Endometrial microvascular endothelial cells (primary cell): ENCODE results near the gene CD72. TPM values are rescaled to one million over a fixed set of nuclear protein-coding genes. Genes with fewer than 3 reads are reported as not detected.
"Not testable (repeated sequence)": the region's sequence is repeated elsewhere in the genome, so short reads cannot be mapped to it uniquely, and the experiment has no call there.

ENCODE experiments used
- in situ Hi-C: cut with HindIII; loops from 2 replicates; pipeline ENCODE4 v1.10.0; 2017; ENCODE audit warnings: low sequenced_read_pairs, low pct_unique_long_range_greater_than_20kb; ENCODE audit errors: inconsistent ontology term
- total RNA-seq: library from RNA; depleted of rRNA; stranded (reverse); fragments of >200 nt; gene quantifications from one replicate; pipeline ENCODE4 v1.2.3, GENCODE V29; 2015; ENCODE audit errors: inconsistent ontology term

The CD72 gene
- total RNA-seq, 1 donor from 2014 or later: not detected

DNA sequence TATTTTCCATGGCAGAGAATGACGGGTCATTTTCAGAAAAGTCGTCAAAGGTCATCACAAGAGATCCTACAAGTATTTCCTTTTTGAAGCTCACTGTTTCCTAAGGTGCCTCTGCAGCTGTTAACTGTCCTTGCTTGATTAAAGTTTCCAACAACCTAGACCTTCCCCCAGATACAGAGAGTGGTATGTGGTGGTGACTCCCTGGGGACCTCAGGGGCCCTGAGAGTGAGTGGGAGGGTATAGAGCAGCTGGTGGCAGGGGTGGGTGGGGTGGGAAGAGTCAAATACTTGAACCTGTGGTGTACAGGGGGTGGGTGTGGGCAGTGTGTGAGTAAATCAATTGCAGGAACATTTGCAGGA, 1.6 kb upstream of the CD72 start:
- in situ Hi-C loops: no loop called here

GRCh38 chr9:35618854-35619799, 914 bp upstream of the CD72 start:
- in situ Hi-C loops: no loop called here

GRCh38 chr9:35617548-35617947, 665 bp downstream of the CD72 start:
- in situ Hi-C loops: no loop called here

GRCh38 chr9:35616681-35617459, 1.3 kb downstream of the CD72 start:
- in situ Hi-C loops: no loop called here

DNA sequence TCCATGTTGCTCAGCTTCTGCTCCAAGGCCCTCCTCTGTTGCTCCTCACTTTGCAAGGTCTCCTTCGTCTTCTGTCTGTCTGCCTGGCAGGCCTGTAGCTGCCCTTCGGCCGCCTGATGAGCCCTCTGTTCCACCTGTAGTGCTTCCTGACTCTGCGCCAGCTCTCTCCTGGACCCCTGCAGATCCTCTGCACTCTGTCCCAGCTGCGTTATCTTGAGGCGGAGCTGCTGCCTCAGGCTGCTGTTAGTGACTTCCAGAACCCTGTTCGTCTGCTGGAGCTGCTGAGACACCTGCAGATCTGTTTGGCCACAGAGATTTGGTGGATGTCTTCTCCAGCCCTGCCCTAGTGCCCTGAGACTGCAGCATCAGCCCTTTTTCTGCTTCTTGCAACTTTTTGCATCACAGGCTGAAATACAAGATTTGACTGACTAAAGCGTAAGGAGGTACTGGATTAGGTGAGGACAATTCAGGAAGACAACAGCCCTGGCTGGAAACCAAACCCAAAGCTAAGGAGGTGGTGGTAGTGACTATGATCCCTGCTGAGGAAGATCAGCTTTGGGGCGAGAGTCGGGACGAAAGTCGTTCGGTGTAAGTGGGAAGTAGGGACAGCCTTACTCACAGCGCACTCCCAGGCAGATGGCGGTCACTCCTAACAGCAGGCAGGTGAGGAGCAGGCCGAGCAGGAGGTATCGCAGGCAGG, 2.1 kb downstream of the CD72 start:
- in situ Hi-C loops: no loop called here

GRCh38 chr9:35612843-35613242, 5.4 kb downstream of the CD72 start:
- in situ Hi-C loops: no loop called here

DNA sequence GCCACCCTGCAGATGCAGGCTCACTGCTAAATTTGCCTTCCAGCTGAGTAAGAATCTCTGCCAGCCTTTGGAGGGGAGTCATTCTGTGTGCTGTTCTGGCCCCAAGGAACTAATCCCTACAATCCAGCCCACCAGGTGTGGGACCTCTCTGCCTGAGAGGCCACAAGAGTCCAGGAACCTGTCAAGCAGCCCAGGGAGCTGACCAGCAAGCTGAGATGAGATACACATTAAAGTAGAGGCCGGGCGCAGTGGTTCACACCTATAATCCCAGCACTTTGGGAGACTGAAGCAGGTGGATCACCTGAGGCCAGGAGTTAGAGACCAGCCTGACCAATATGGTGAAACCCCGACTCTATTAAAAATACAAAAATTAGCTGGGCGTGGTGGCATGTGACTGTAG, 6.1 kb downstream of the CD72 start:
- in situ Hi-C loops: not testable (repeated sequence)

- in situ Hi-C loops: no loop called here
Measured at GRCh38 chr9:35611230-35611797, 6.9 kb downstream of the CD72 start.

DNA sequence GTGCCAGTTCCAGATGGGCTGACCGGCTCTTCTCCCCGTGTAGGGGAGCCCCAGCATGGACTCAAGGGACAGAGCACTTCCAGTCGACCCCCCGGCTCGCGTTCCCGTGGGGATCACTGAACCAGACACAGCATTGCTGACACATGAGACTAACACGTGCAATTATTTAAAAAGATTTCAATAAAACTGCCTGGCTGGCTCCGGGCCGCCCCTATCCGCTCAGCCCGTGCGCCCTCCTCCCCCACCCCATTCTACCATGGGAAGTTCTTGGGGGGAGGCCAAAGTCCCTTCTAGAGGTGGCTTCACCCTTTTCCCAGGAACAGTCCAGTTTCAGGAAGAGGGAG, 8.4 kb downstream of the CD72 start:
- in situ Hi-C loops: no loop called here

GRCh38 chr9:35609001-35609819, 9.0 kb downstream of the CD72 start:
- in situ Hi-C loops: no loop called here

DNA sequence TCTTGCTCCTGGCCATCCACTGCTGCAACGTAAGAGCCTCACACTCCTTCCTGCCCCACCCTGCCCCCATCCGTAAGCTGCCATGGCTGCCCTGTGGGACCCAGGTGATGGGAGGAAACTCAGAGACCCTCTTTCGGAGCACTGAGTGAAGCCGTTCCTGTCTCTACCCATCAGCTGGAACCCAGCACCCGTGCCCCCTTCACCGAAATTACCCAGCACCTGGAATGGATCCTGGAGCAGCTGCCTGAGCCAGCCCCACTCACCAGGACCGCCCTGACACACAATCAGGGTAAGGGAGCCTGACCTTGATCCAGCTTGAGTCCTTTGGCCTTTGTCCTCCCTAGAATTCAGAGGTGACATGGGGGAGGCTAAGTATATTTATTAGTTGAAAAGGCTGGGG, 10.0 kb downstream of the CD72 start:
- in situ Hi-C loops: no loop called here

DNA sequence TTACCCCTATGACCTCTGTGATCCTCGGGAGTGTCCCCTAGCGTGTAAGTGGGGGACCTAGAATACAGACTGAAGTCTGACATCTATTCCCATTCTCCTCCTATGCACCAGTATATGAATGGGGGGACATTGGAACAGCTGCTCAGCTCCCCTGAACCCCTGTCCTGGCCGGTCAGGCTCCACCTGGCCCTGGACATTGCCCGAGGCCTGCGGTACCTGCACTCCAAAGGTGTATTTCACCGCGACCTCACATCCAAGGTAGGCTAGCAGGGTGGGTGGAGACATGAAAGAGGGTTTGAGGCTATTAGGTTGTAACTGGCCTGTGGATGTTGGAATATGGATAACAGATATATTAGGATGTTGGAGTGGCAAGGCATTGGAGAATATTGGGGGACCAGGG, 11.5 kb downstream of the CD72 start:
- in situ Hi-C loops: no loop called here

GRCh38 chr9:35606138-35606504, 12.1 kb downstream of the CD72 start:
- in situ Hi-C loops: no loop called here

DNA sequence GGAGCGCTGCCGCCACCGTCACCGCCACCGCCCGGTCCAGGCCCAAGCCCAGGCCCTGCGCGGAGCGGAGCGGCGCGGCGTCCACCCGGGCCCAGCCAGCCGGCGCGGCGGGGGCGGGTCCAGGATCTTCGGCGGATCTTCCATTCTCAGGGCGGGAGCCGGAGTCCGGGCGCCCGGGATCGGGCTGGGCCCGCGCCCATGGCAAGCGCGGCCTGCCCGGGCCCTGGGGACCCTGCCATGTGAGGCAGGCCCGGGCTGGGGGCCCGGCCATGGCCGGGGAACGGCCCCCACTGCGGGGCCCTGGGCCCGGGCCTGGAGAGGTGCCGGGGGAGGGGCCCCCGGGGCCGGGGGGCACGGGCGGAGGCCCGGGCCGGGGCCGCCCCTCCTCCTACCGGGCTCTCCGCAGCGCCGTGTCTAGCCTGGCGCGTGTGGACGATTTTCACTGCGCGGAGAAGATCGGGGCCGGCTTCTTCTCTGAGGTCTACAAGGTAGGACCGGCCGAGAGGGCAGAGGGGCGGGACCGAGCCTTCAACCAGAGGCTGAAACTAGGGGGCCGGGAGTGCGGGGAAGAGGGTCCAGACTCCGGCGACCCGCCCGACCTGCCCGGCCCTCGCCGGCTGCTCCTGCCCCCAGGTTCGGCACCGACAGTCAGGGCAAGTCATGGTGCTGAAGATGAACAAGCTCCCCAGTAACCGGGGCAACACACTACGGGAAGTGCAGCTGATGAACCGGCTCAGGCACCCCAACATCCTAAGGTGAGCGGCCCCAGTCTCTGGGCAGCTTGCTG, 12.7 kb downstream of the CD72 start:
- in situ Hi-C loops: no loop called here

- in situ Hi-C loops: no loop called here
Measured at GRCh38 chr9:35604578-35605350, 13.4 kb downstream of the CD72 start, which contains the start of gene TESK1. TSS of gene TESK1 (plus strand) at chr9:35605262. CDS start at chr9:35605620, 358 bp downstream.

DNA sequence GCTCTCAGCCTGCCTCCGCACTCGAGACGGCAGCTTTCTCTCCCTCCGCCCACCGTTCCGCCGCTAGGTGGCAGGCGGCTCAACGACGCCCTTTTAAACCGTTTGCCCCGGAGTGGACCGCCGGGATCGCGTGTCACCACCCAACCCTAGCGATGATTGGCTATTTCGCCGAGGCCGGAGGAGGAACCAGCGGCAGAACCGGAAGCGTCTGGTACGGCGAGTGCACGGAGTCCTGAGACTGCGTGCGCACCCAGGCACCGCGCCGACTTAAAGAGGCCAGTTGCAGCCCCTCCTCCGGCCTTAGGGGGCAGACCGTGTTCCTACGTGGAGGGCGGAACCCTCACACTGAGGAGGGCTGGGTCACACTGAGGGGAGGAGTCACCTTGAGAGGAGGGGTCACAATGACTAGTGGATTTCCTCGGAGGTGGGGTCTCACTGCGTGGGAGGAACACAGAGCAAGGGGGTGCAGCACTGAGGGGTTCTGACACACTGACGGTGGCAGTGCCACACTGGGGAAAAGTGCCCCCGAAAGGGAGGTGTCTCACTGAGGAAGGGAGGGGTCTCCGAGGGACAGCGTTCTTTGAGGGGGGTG, 14.1 kb downstream of the CD72 start:
- in situ Hi-C loops: no loop called here

DNA sequence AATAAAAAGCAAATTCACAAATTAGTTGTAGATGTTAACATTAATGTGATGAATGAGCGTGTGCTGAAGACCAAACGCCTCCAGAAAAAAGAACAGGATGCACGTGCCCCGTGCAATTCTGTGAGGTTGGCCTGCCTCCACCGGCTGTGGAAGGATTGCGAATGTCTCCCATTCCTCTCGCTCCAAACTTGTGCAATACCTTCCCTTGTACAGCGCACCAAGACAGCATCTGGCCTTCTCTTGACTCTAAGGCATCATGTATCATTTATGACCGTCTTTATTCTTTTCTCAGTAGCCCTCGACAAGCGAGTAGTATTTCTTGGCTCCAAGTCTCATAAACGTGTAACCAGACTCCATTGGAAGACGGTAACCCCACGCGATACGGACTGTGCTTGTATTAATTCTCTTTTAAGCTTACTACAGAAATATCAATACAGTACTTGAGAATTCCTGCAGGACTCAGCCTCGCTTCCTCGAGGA, 14.7 kb downstream of the CD72 start:
- in situ Hi-C loops: no loop called here
